Heart left ventricle (tissue), 13 donors: Measurements from ENCODE around the gene TLCD5.

Experiments used
- CTCF ChIP-seq, 12 donors: fragments of 200-600 bp; sonication (generic) in 4 of 12; IDR thresholded peaks; one replicate each; pipeline versions ENCODE4 v1.5.0 to v1.8.0; 2018 to 2022; ENCODE audit warnings: antibody characterized with exemption in 12 of 12, mild to moderate bottlenecking in 5 of 12
- POLR2A ChIP-seq, 2 donors: fragments of 450-650 bp; IDR thresholded peaks; one replicate each; pipeline ENCODE4 v1.6.1; 2017; ENCODE audit warnings: antibody characterized with exemption in 2 of 2, mild to moderate bottlenecking in 2 of 2, moderate library complexity in 2 of 2
- donor health status: ischemic (EF 13 %, LVEDD 7.1; RV severe dilation, severe dysfunction).
- donor health status: DM: no; HTN: yes; CAD: no.
- donor health status: DM: no; HTN: no; CAD: no.
- donor health status: ischemic (EF 25% LVEDD 6.9; RV normal size, moderate dysfunction).
- donor health status: ischemic (EF 25% LVEDD 5.7; RV mildly dilated, moderate dysfunction).
- donor health status: ischemic (EF 35%, LVEDD 5.7; RV mildly dilated, moderate dysfunction).
- donor health status: nonischemic (EF 11% LVEDD 7.7; RV severe dilation, severe dysfunction).
- donor health status: DM: yes; HTN: yes; CAD: no.
- donor health status: PGD.
- donor health status: ischemic (EF 29% LVEDD 5.4; RV normal size, mild dysfunction).
- donor health status: nonischemic (EF 23%, LVEDD 6.1; RV moderate dilation, normal function).

- no peak for TF ChIP-seq CTCF (IDR thresholded peaks at IDR 0.05)
- TF ChIP-seq POLR2A (IDR thresholded peaks at IDR 0.05) = no peak
These were observed 29.7 kb downstream of the TLCD5 start for GRCh38 chr11:120354779-120355178.
